Hindlimb muscle (tissue), 1 donor: ENCODE measurements around the gene HLA-DQA2. TPM values are rescaled to one million over a fixed set of nuclear protein-coding genes. Genes with fewer than 3 reads are reported as not detected.
"Not testable (repeated sequence)": the region's sequence is repeated elsewhere in the genome, so short reads cannot be mapped to it uniquely, and the experiment has no call there.

Source experiments
- DNase-seq: peaks from one replicate; pipeline ENCODE4 v3.0.0-alpha.2; 2013
- polyA plus RNA-seq: library from polyadenylated mRNA; unstranded; fragments of 120-200 nt; gene quantifications from one replicate; pipeline ENCODE4 v1.2.1, GENCODE V29; 2013; ENCODE audit not compliant: insufficient read length

Gene HLA-DQA2
- 1.3 TPM for polyA plus RNA-seq

- DNase-seq: no peak
Observed at GRCh38 chr6:32741031-32741960, at the start of gene HLA-DQA2. HLA-DQA2 (plus strand) TSS chr6:32741391; CDS start chr6:32741444, 53 bp downstream.

GRCh38 chr6:32692019-32692418 lies 49.2 kb upstream of the HLA-DQA2 start:
- no peak for DNase-seq

GRCh38 chr6:32697031-32697430 lies 44.2 kb upstream of the HLA-DQA2 start:
- no peak for DNase-seq

DNA sequence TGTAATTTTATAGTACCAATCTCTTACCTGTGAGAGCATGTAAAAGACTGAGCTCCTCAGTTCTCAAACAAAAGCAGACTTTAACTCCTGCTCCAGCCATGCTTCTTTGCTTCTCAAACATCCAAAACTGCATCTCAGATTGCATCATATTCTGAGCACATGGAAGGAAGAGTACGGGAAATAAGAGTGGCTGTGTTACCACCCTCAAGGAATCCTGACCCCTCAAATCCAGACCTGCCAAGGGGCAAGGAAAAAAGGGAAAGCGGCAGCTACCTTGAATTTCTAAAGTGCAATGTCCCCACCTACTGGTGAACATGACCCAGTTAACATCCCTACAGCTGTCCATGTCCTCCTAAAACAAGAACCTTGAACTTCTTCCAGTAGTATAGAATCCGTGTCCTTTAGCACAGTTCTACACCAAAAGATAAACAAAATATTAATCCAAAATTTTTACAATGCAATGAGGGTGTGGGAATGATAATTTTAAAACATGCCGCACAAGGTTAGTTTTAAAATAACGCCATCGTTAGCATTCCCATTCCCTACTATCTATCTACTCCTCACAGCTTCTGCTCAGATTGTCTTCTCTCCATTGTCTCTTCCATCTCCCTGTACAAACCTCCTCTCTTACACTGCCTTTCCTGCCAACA lies 40.7 kb upstream of the HLA-DQA2 start:
- DNase-seq: peak; percentile 59

DNA sequence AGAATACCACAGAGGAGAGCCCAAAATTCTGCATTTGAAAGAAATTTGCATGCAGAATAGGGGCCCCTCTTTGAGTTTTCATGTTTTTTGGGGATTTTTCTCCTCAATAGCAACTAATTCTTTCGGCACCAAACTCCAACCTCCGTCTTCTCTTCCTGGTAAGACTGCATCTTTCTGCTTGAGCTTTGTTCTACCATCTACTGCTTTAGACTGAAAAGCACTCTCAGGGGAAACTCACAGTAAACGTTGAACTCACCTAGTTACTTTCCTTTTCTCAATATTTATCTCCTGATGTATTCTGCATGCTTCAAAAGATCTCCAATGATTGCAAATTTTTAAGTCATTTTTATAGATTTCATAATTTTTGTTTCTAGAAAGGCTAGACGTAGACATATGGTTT lies 37.8 kb upstream of the HLA-DQA2 start:
- no peak for DNase-seq

DNA sequence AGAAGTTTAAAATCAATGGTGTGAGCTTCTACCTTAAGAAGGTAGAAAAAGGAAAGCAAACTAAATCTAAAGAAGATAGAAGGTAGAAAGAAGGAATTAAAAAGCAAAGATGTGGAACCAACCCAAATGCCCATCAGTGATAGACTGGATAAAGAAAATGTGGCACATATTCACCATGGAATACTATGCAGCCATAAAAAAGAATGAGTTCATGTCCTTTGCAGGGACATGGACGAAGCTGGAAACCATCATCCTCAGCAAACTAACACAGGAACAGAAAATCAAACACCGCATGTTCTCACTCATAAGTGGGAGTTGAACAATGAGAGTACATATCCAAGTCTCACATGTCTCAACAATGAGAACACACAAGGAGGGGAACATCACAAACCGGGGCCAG lies 36.0 kb upstream of the HLA-DQA2 start:
- DNase-seq: not testable (repeated sequence)

GRCh38 chr6:32709625-32710024 lies 31.6 kb upstream of the HLA-DQA2 start:
- no peak for DNase-seq

- DNase-seq: no peak
Observed at GRCh38 chr6:32713241-32713640, 27.9 kb upstream of the HLA-DQA2 start.

GRCh38 chr6:32716396-32716795 lies 24.8 kb upstream of the HLA-DQA2 start:
- no peak for DNase-seq

GRCh38 chr6:32718879-32719278 lies 22.3 kb upstream of the HLA-DQA2 start:
- no peak for DNase-seq

DNA sequence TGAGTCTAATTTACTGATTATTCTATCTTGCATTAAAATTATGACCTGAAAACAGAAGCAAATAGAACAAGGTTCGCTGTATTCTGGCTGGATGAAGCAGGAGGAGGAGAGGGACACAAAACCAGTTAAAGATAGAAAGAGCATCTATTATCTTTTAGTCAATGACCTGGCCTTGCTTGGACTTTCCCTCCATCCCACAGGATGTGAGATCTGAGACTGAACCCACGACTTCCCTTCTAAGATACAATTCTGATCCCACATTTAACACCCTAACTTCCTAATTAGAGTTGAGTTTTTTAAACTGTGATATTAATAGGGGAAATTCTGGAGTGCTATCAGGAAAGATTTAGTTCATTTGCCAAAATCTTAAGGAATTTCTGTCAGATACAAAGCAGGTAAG lies 3.1 kb upstream of the HLA-DQA2 start:
- DNase-seq: no peak

DNA sequence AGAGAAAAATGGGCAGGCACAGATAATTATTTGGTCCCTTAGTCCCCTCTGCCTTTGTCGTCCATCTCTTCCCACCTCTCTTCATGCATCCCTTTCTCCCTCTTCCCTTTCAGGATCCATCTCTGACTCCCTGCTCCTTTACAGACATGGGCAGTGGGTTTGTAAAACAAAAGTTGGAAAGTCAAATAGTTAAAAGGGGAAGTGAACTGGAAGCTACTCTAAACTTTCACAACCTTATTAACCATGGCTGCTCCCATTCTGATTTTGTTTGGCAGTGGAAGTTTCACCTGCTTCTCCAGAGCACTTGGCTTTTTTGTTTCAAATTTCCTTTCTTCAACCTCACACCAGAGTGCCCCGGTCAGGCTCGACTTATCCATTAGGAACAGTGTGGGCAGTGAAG lies 1.2 kb downstream of the HLA-DQA2 start:
- DNase-seq: no peak

DNA sequence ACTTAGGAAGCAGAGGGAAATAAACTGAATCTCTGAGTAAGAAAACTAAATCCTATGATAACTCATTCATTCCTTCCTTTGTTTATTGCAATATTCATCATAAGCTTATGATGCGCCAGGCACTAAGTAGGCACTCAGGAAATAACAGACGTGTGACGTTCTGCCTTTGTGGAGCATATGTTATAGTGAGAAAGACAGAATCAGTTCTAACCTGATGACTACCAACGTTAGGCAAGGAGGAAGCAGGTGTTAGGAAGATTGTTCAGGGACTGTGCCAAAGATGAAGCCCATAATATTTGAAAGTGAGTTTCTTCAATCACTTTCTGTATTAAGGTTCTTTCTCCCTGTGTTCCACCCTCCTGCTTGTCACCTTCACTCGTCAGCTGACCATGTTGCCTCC lies 3.6 kb downstream of the HLA-DQA2 start:
- no peak for DNase-seq

GRCh38 chr6:32745649-32746048 lies 4.5 kb downstream of the HLA-DQA2 start:
- not testable (repeated sequence) for DNase-seq

DNA sequence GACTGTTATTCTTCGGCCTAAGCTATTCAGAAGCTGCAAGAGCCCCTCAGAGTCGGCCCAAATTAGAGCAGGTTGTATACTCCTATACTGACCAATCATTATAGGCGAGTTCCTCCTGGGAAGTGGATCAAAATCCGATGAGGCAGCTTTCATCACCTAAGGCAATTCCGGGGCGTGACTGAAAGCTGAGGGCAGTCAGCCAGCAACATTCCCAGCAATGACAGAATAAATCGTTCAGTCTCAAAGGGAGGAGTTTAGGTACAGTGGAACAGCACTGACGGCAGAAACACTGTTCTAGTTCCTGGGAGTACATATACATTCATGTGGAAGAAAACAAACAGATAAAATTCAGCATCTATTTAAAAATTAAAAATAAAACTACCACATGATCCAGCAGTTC lies 11.4 kb downstream of the HLA-DQA2 start:
- no peak for DNase-seq

GRCh38 chr6:32759669-32760068 lies 18.5 kb downstream of the HLA-DQA2 start:
- no peak for DNase-seq

DNA sequence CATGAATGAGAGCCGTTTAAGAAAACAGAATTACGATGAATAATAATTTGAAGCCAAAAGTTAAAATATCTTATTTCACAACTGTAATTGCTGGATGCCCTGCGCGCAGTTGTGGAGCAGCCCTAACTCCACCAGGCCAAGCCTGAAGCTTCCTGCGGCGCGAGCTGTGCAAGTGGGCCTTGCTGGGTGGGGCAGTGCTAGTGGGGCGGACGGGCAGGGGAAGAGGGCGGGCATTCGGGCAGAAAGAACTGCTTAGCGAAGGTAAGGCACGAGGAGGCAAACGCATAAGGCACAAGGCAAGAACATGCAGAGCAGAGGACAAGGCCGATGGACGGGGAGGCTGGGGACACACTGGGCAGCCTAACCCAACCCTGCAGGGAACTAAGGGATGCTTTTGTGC lies 19.9 kb downstream of the HLA-DQA2 start:
- no peak for DNase-seq

GRCh38 chr6:32761548-32761947 lies 20.4 kb downstream of the HLA-DQA2 start:
- DNase-seq: no peak

DNA sequence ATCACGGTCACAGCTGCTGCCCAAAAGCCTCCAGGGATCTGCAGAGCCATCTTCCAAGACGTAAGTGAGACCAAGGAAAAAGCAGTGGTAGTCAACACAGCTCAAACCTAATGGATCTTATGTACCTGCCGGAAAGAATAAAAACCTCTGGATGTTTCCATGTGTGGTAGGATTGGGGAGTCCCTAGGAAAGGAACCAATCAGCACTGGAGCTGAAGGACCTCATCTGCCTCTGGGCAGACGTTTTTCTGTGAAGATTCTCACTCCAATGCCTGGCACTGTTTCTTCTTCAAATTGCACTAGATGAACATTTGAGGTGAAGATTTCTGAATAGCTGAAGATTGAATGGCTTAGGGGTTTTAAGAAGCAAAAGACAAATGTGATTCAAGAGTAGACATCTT lies 22.2 kb downstream of the HLA-DQA2 start, which contains the start of gene HLA-DQB2:
Gene HLA-DQB2, minus strand, starts transcription at position 112 of the 400 bp plus-strand sequence. Its CDS starts 62 bp downstream, at position 50.
- no peak for DNase-seq

DNA sequence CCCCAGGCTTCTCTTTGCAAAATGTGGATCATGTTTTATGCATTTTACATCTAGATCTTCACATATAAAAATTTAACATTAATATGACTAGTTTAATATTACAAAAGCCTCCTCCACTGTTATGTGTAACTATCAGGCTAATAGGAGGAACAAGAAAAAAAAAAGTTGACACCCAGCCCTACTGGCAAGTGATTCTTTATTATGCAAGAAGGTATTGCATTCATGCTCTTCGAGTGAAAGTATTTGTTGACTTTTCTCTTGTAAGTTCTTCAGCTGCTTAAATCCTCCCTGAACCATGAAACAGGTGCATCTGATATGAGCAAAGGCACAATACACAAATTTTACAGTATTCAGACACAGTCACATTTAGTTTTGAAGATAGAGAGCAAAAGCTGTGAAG lies 22.9 kb downstream of the HLA-DQA2 start:
- no peak for DNase-seq

GRCh38 chr6:32772656-32773055 lies 31.5 kb downstream of the HLA-DQA2 start:
- no peak for DNase-seq

GRCh38 chr6:32774426-32774825 lies 33.2 kb downstream of the HLA-DQA2 start:
- no peak for DNase-seq

DNA sequence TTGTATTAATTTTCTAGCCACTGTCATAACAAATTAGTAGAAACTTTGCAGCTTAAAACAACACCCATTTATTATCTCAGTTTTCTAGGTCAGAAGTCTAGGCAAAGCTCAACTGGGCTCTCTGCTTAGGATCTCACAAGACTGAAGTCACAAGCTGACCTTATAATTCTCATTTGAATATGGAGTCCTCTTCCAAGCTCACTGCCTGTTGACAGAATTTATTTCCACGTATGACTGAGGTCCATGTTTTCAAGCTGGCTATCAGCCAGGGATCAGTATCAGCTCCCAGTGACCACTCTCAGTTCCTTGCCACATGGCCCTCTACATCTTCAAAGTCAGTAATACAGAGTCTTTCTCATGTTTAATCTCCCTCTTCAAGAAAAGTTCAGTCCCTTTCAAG lies 33.9 kb downstream of the HLA-DQA2 start:
- no peak for DNase-seq

GRCh38 chr6:32779036-32779435 lies 37.8 kb downstream of the HLA-DQA2 start:
- no peak for DNase-seq
